Kidney (tissue), 14 donors: ENCODE data around the gene TSPAN1. TPM values are rescaled to one million over a fixed set of nuclear protein-coding genes. Genes with fewer than 3 reads are reported as not detected.
"Not testable (repeated sequence)": the region's sequence is repeated elsewhere in the genome, so short reads cannot be mapped to it uniquely, and the experiment has no call there.

Experiments
- DNase-seq, 5 donors: peaks; one replicate each; pipeline ENCODE4 v3.0.0-alpha.2; 2013 to 2020
- FAIRE-seq: peaks from 2 replicates; lab custom pipeline; 2012; peaks lifted over from hg19 to GRCh38; lab: Jason Lieb, UNC
- H3K27ac ChIP-seq, 2 donors: one replicate each; pipeline ENCODE4 v1.7.0; 2013; ENCODE audit warnings: low read depth in 2 of 2, low read length in 2 of 2, inconsistent platforms in 1 of 2
- H3K27me3 ChIP-seq: one replicate; pipeline ENCODE4 v1.7.1; 2013; ENCODE audit warnings: low read length, inconsistent platforms; ENCODE audit not compliant: control insufficient read depth, insufficient read depth
- H3K36me3 ChIP-seq, 3 donors: one replicate each; pipeline versions ENCODE4 v1.7.0 to v1.7.1; 2013; ENCODE audit warnings: low read length in 3 of 3, control low read depth in 1 of 3, inconsistent platforms in 1 of 3; ENCODE audit not compliant: insufficient read depth in 3 of 3, control insufficient read depth in 2 of 3
- H3K4me1 ChIP-seq, 3 donors: one replicate each; pipeline versions ENCODE4 v1.7.0 to v1.7.1; 2013; ENCODE audit warnings: low read length in 3 of 3, inconsistent platforms in 1 of 3, low read depth in 1 of 3; ENCODE audit not compliant: control insufficient read depth in 2 of 3, insufficient read depth in 2 of 3
- H3K4me3 ChIP-seq, 3 donors: one replicate each; pipeline versions ENCODE4 v1.7.0 to v1.8.1; 2013; ENCODE audit warnings: low read length in 3 of 3, control low read depth in 1 of 3, inconsistent platforms in 1 of 3
- H3K9ac ChIP-seq, 3 donors: one replicate each; pipeline versions ENCODE4 v1.7.0 to v1.7.1; 2013; ENCODE audit warnings: low read length in 3 of 3, control low read depth in 1 of 3, inconsistent platforms in 1 of 3
- H3K9me3 ChIP-seq, 3 donors: one replicate each; pipeline versions ENCODE4 v1.7.0 to v1.7.1; 2013; ENCODE audit warnings: low read length in 3 of 3, control low read depth in 1 of 3, inconsistent platforms in 1 of 3; ENCODE audit not compliant: control insufficient read depth in 2 of 3, insufficient read depth in 1 of 3
- CTCF ChIP-seq: IDR thresholded peaks from 3 replicates; pipeline ENCODE4 v1.5.1; 2012; ENCODE audit warnings: mild to moderate bottlenecking, moderate library complexity, borderline replicate concordance; ENCODE audit not compliant: insufficient read depth; ENCODE audit errors: extremely low read depth
- intact Hi-C: fragments of 100-400 bp; cut with DNase I; formaldehyde crosslinking; loops from one replicate; pipeline ENCODE4 v1.11.1; 2022
- polyA plus RNA-seq: library from polyadenylated mRNA; stranded (reverse); fragments of 350-450 nt; fragmentation: Illumina TruSeq; extraction: RNeasy Lipid Tissue Mini Kit (QIAGEN cat#74804); gene quantifications from one replicate; pipeline ENCODE4 v1.2.3, GENCODE V29; 2014; ENCODE audit warnings: low read depth, low replicate concordance; ENCODE audit not compliant: insufficient read depth
- total RNA-seq: library from RNA; stranded (reverse); fragmentation: NEBNext Ultra II Directional; extraction: Animal tissue kit (Norgen Biotek cat#: 25700); gene quantifications from one replicate; pipeline ENCODE4 v1.2.1, GENCODE V29; 2021
- donor health status: control.
- donor health status: control.
- donor health status: control.
- donor health status: control.
- donor health status: control.
- donor health status: DM: yes; HTN: yes; CAD: no.
- donor health status: Normal renal cell carcinoma (clear cell type).

Gene TSPAN1
- total and polyA plus RNA-seq, 2 donors from 2014 or later = 518 to 578 TPM

GRCh38 chr1:46219551-46220520, 44.9 kb downstream of the TSPAN1 start:
- Histone ChIP-seq H3K27ac (no peak overlapping the region), H3K27me3 (no peaks in the 10 kb centered on the region), H3K36me3 (no peaks in the 10 kb centered on the region), H3K4me3 (no peak overlapping the region), H3K9ac (no peak overlapping the region), H3K4me1 (peaks cover 0 to 4% (median 0%) of the 10 kb centered on the region in 3 donors), H3K9me3 (no peaks in the 10 kb centered on the region)
- FAIRE-seq (no peak), DNase-seq (no peak)
- intact Hi-C loops = loop anchor here (10.0 kb wide), 1 partner anchor 185 kb away; no protein-coding TSS in a partner anchor
- no peak for TF ChIP-seq CTCF

- no peak for TF ChIP-seq CTCF
- H3K27me3 ChIP-seq = no peaks in the 10 kb centered on the region
- H3K4me1 ChIP-seq = peaks cover 0 to 4% (median 0%) of the 10 kb centered on the region in 3 donors
- no peak overlapping the region for H3K27ac ChIP-seq
- H3K4me3 ChIP-seq = no peak overlapping the region
- DNase-seq (no peak), FAIRE-seq (no peak)
- no peak overlapping the region for H3K9ac ChIP-seq
- H3K9me3 ChIP-seq = no peaks in the 10 kb centered on the region
- intact Hi-C loops = loop anchor here (10.0 kb wide), 1 partner anchor 186 kb away; no protein-coding TSS in a partner anchor
- no peaks in the 10 kb centered on the region for H3K36me3 ChIP-seq
Observed at GRCh38 chr1:46220808-46221207, 45.9 kb downstream of the TSPAN1 start.

GRCh38 chr1:46221749-46222148, 46.9 kb downstream of the TSPAN1 start:
- FAIRE-seq = no peak
- intact Hi-C loops = loop anchor here (10.0 kb wide), 1 partner anchor 187 kb away; no protein-coding TSS in a partner anchor
- Histone ChIP-seq H3K27ac (no peak overlapping the region), H3K4me3 (no peak overlapping the region), H3K9ac (no peak overlapping the region), H3K27me3 (no peaks in the 10 kb centered on the region), H3K9me3 (no peaks in the 10 kb centered on the region), H3K4me1 (peaks cover 0 to 4% (median 0%) of the 10 kb centered on the region in 3 donors), H3K36me3 (no peaks in the 10 kb centered on the region)
- TF ChIP-seq CTCF = no peak
- no peak for DNase-seq

GRCh38 chr1:46223055-46223454, 48.2 kb downstream of the TSPAN1 start:
- FAIRE-seq, H3K27ac ChIP-seq, H3K9ac ChIP-seq, H3K4me1 ChIP-seq, H3K9me3 ChIP-seq, H3K36me3 ChIP-seq, H3K4me3 ChIP-seq, DNase-seq, H3K27me3 ChIP-seq: not testable (repeated sequence)
- intact Hi-C loops = loop anchor here (10.0 kb wide), 1 partner anchor 188 kb away; no protein-coding TSS in a partner anchor
